Psoas muscle (tissue), 8 donors: ENCODE data around the gene ARHGEF17. TPM values are rescaled to one million over a fixed set of nuclear protein-coding genes. Genes with fewer than 3 reads are reported as not detected.
"Not testable (repeated sequence)": the region's sequence is repeated elsewhere in the genome, so short reads cannot be mapped to it uniquely, and the experiment has no call there.

Experiments
- ATAC-seq, 4 donors: fragments of 200-7000 bp; cut with Tn5 transposase; one replicate each; pipeline ENCODE4 v1.9.1; 2020; ENCODE audit warnings: moderate library complexity in 3 of 4, mild to moderate bottlenecking in 2 of 4
- DNase-seq, 2 donors: peaks; one replicate each; pipeline ENCODE4 v3.0.0-alpha.2; 2020
- H3K27ac ChIP-seq: fragments of 200-600 bp; one replicate; pipeline ENCODE4 v1.8.0; 2022
- H3K27me3 ChIP-seq, 3 donors: fragments of 200-600 bp in 1 of 3; one replicate each; pipeline versions ENCODE4 v1.6.1 to v1.8.0; 2013 to 2022; ENCODE audit warnings: low read length in 2 of 3, mild to moderate bottlenecking in 2 of 3, moderate library complexity in 1 of 3; ENCODE audit not compliant: insufficient read depth in 3 of 3
- H3K36me3 ChIP-seq, 2 donors: fragments of 200-600 bp in 1 of 2; one replicate each; pipeline versions ENCODE4 v1.6.1 to v1.8.0; 2013 to 2022; ENCODE audit warnings: low read depth in 1 of 2, mild to moderate bottlenecking in 1 of 2, moderate library complexity in 1 of 2; ENCODE audit not compliant: insufficient read depth in 1 of 2
- H3K4me1 ChIP-seq: fragments of 200-600 bp; one replicate; pipeline ENCODE4 v1.8.0; 2022
- H3K4me3 ChIP-seq: fragments of 200-600 bp; one replicate; pipeline ENCODE4 v1.8.0; 2022; ENCODE audit warnings: mild to moderate bottlenecking
- H3K9me3 ChIP-seq: fragments of 200-600 bp; one replicate; pipeline ENCODE4 v1.8.0; 2022
- WGBS, 3 donors: extraction: QIAGEN DNeasy Blood & Tissue Kit; methylation state at CpG; one replicate each; pipeline versions ENCODE4 v1.1.6 to v1.1.7; 2013; 5-methylcytosine and 5-hydroxymethylcytosine counted together
- intact Hi-C, 2 donors: fragments of 100-400 bp; cut with DNase I; formaldehyde crosslinking; loops; one replicate each; pipeline versions ENCODE4 v1.11.0 to v1.14.2; 2022
- polyA plus RNA-seq, 3 donors: library from polyadenylated mRNA; stranded (reverse); fragments of 200-250 nt; gene quantifications; one replicate each; pipeline ENCODE4 v1.2.3, GENCODE V29; 2013
- total RNA-seq, 4 donors: library from RNA; stranded (reverse); fragmentation: NEBNext Ultra II Directional in 2 of 4; extraction: Animal tissue kit (Norgen Biotek cat#: 25700) in 2 of 4; gene quantifications; one replicate each; pipeline versions ENCODE4 v1.2.1 to v1.2.4, GENCODE V29; 2021 to 2023
- TF ChIP-seq, protein P1 (sequence below): fragments of 200-600 bp; IDR thresholded peaks from one replicate; pipeline ENCODE4 v1.8.0; 2022; ENCODE audit warnings: antibody characterized with exemption
- donor health status: healthy with polysubstance abuse.
- donor health status: DM: no; HTN: no; CAD: no; lungs with moderate emphysema.
- donor health status: Bipolar disorder and iron deficiency.
- donor health status: healthy.
- donor health status: DM: yes; HTN: yes; CAD: no.
- donor health status: DM: no; HTN: no; CAD: no.
- donor health status: DM: no; HTN: no; CAD: no.
- donor health status: DM: yes; HTN: yes; CAD: no.

ARHGEF17 gene
- total and polyA plus RNA-seq, 7 donors: 5.7 to 38.4 (median 10.8) TPM

- no peaks in the 10 kb centered on the region for H3K27me3 ChIP-seq
- H3K4me1 ChIP-seq: peaks cover 10% of the 10 kb centered on the region
- peak in 1 of 2 donors; percentile 42 for DNase-seq
- 80 to 89% (median 87%) methylated on average over 17 of the region's 17 CpGs for WGBS, 3 donors
- TF ChIP-seq, protein P1, sequence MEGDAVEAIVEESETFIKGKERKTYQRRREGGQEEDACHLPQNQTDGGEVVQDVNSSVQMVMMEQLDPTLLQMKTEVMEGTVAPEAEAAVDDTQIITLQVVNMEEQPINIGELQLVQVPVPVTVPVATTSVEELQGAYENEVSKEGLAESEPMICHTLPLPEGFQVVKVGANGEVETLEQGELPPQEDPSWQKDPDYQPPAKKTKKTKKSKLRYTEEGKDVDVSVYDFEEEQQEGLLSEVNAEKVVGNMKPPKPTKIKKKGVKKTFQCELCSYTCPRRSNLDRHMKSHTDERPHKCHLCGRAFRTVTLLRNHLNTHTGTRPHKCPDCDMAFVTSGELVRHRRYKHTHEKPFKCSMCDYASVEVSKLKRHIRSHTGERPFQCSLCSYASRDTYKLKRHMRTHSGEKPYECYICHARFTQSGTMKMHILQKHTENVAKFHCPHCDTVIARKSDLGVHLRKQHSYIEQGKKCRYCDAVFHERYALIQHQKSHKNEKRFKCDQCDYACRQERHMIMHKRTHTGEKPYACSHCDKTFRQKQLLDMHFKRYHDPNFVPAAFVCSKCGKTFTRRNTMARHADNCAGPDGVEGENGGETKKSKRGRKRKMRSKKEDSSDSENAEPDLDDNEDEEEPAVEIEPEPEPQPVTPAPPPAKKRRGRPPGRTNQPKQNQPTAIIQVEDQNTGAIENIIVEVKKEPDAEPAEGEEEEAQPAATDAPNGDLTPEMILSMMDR: no peak
- no peaks in the 10 kb centered on the region for H3K9me3 ChIP-seq
- H3K27ac ChIP-seq: no peak within 1 kb of the TSS
- peak; percentile 32 to 63 (median 50) for ATAC-seq
- no peaks in the 10 kb centered on the region for H3K36me3 ChIP-seq
- H3K4me3 ChIP-seq: peak within 1 kb of the TSS; percentile 32
- intact Hi-C loops: no loop called here
Observed at GRCh38 chr11:73271936-73272679, 36.0 kb upstream of the ARHGEF17 start, which contains the start of gene P2RY6. Gene P2RY6 (plus strand): TSS chr11:73272338. CDS start chr11:73296519, 24,181 bp downstream.

- intact Hi-C loops: no loop called here
- Histone ChIP-seq H3K4me1 (peaks cover 9% of the 10 kb centered on the region), H3K9me3 (no peaks in the 10 kb centered on the region), H3K4me3 (peak overlapping the region; percentile 28), H3K27me3 (no peaks in the 10 kb centered on the region), H3K36me3 (no peaks in the 10 kb centered on the region), H3K27ac (no peak overlapping the region)
- DNase-seq (no peak), ATAC-seq (no peak)
- WGBS, 3 donors: 95 to 99% (median 98%) methylated on average over 7 of the region's 7 CpGs
- TF ChIP-seq, protein P1: no peak
Observed at GRCh38 chr11:73272680-73273038, 35.4 kb upstream of the ARHGEF17 start.

DNA sequence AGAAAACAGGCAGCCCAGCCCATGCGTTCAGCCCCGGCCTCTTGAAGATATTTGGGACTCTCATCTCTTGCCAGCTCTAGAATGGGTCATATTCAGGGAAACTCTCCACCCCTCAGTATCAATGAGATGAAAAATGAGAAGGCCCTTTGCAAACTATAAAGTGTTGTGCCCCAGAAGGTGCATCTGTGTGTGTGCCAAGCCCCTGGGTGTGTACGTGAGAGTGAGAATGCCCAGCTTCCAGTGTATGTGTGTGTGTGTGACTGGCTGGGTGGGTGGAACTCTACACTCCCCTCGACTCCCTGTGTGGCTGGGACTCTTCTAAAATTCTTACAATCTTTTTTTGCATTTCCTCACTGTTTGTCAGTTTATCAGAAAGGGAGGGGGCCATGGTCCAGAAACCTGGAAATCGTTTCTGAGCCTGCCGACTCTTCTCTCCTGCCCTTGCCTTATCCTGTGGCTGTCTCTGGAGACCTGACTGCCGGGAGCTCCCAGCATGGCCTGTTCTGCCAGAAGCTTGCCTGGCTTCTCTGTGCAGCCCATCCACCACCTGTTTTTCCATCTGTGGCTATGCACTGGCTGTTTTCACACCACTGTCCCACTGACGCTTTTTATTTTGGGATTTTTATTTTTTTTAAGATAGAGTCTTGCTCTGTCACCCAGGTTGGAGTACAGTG lies 34.7 kb upstream of the ARHGEF17 start:
- Histone ChIP-seq H3K9me3 (no peaks in the 10 kb centered on the region), H3K27ac (no peak overlapping the region), H3K4me3 (peak overlapping the region; percentile 32), H3K27me3 (no peaks in the 10 kb centered on the region), H3K4me1 (peaks cover 9% of the 10 kb centered on the region), H3K36me3 (no peaks in the 10 kb centered on the region)
- 34 to 43% (median 37%) methylated on average over 8 of the region's 8 CpGs for WGBS, 3 donors
- DNase-seq: no peak
- TF ChIP-seq, protein P1: no peak
- ATAC-seq: peak in 1 of 4 donors; percentile 30
- intact Hi-C loops: no loop called here

DNA sequence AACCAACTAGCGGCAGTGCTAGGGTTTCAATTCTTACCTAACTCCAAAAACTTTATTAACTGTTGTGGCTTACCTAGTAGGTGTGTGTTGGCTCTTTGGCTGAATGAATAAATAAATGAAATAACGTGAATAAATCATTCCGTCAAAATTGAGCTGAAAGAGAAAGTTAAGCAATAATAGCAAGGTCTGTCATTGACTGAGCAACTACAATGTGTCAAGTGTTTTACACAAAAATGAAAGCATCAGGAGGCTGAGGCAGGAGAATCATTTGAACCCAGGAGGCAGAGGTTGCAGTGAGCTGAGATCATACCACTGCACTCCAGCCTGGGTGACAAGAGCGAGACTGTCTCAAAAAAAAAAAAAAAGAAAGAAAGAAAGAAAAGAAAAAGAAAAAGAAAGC lies 33.9 kb upstream of the ARHGEF17 start:
- DNase-seq, ATAC-seq, H3K4me1 ChIP-seq, H3K27me3 ChIP-seq, intact Hi-C loops, H3K9me3 ChIP-seq, H3K36me3 ChIP-seq, H3K27ac ChIP-seq: not testable (repeated sequence)
- H3K4me3 ChIP-seq: peak overlapping the region; percentile 32
- 91 to 92% (median 92%) methylated on average over 4 of the region's 4 CpGs for WGBS, 3 donors

DNA sequence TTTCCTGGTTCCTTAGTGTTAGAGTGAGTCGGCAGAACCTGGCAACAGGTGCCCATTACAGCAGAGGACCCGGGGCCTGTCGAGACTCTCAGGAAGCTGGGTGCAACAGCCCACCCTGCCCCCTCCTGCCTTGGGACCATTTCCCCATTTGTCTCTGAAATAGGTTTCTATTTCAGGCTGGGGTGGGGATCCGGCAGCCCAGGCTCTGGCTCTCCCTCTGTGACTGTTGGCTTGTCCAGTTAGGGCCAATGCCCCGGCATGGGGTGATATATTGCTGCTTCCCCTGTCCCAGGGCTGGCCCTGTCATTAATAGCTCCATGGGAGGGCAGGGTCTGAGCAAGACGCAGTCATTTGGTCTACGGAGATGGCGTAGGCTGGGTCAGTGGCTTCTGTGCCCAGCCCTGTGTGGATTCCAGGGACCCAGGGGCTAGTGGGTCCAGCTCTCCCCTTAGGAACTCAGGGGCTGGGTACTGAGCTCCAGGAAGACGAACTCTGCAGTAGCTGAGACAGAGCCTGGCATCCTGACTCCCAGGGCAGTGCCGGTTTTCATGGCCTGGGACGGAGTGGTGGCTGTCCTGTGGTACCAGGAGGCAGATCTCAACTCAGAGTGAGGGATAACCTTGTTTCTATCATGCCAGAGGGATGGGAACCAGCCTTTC lies 33.2 kb upstream of the ARHGEF17 start:
- no peak overlapping the region for H3K4me3 ChIP-seq
- peak; percentile 9 to 74 (median 62) for ATAC-seq

More for the DNA sequence above, 33.2 kb upstream of the ARHGEF17 start:
- WGBS, 3 donors: 53 to 66% (median 53%) methylated on average over 11 of the region's 11 CpGs
- H3K9me3 ChIP-seq: no peaks in the 10 kb centered on the region
- no peaks in the 10 kb centered on the region for H3K36me3 ChIP-seq
- no peaks in the 10 kb centered on the region for H3K27me3 ChIP-seq
- no peak overlapping the region for H3K27ac ChIP-seq
- H3K4me1 ChIP-seq: peaks cover 9% of the 10 kb centered on the region
- no peak for DNase-seq
- TF ChIP-seq, protein P1: no peak
- intact Hi-C loops: no loop called here
